K562 treated with DMSO at 1 percent for 4 hours (cell line): ENCODE measurements around the gene SLC7A9. TPM values are rescaled to one million over a fixed set of nuclear protein-coding genes. Genes with fewer than 3 reads are reported as not detected.

Experiments
- total RNA-seq: library from RNA; unstranded; fragments of 300-600 nt; gene quantifications from 2 replicates; pipeline ENCODE4 v1.2.3, GENCODE V29; 2022; ENCODE audit not compliant: insufficient read depth

The SLC7A9 gene
- total RNA-seq: not detected in 2 replicates

GRCh38 chr19:32869369-32869965 is at the start of gene SLC7A9:
SLC7A9 (minus strand) TSS chr19:32869767; CDS start chr19:32868534, 1,233 bp downstream.

Other genes starting within 250 kb of the SLC7A9 start
- 37.9 and 52.4 TPM in 2 replicates for gene ANKRD27, start 194.6 kb downstream of the SLC7A9 start, total RNA-seq
- gene RGS9BP, start 193.9 kb downstream of the SLC7A9 start, total RNA-seq: 1.1 TPM in 1 of 2 replicates, not detected in the other
- 11.2 and 12.8 TPM in 2 replicates for gene NUDT19, start 177.9 kb downstream of the SLC7A9 start, total RNA-seq
- not detected in 2 replicates for gene TDRD12, start 150.0 kb downstream of the SLC7A9 start, total RNA-seq
- 10.6 and 12.1 TPM in 2 replicates for gene CEP89, start 102.2 kb upstream of the SLC7A9 start, total RNA-seq
- 9.4 and 10.7 TPM in 2 replicates for gene FAAP24, start 102.5 kb upstream of the SLC7A9 start, total RNA-seq
- gene RHPN2, start 195.1 kb upstream of the SLC7A9 start, total RNA-seq: 4.8 and 7.2 TPM in 2 replicates
- gene GPATCH1, start 211.4 kb upstream of the SLC7A9 start, total RNA-seq: 4.0 and 5.9 TPM in 2 replicates